Measurements from ENCODE around the gene SYMPK. TPM values are rescaled to one million over a fixed set of nuclear protein-coding genes. Genes with fewer than 3 reads are reported as not detected.
"Not testable (repeated sequence)": the region's sequence is repeated elsewhere in the genome, so short reads cannot be mapped to it uniquely, and the experiment has no call there.

The SYMPK gene
- total RNA-seq, 1 experiment from 2014 or later = 33.0 TPM

- peak; percentile 92 for DNase-seq (ENCODE audit: low read depth)
Measured at GRCh38 chr19:45885556-45886426, 22.8 kb upstream of the SYMPK start, which contains the start of gene IRF2BP1. Gene IRF2BP1, minus strand, starts transcription at chr19:45886141. Its CDS starts 367 bp downstream, at chr19:45885774.

GRCh38 chr19:45884682-45885555, 22.0 kb upstream of the SYMPK start:
- DNase-seq (ENCODE audit: low read depth) = no peak

- DNase-seq (ENCODE audit: low read depth) = no peak
Measured at GRCh38 chr19:45883881-45884681, 21.1 kb upstream of the SYMPK start.

GRCh38 chr19:45883586-45883880, 20.6 kb upstream of the SYMPK start:
- DNase-seq (ENCODE audit: low read depth) = no peak

- peak; percentile 55 for DNase-seq (ENCODE audit: low read depth)
Measured at GRCh38 chr19:45882652-45883585, 20.0 kb upstream of the SYMPK start.

- DNase-seq (ENCODE audit: low read depth) = no peak
Measured at GRCh38 chr19:45881909-45882528, 19.1 kb upstream of the SYMPK start.

GRCh38 chr19:45881082-45881908, 18.3 kb upstream of the SYMPK start:
- no peak for DNase-seq (ENCODE audit: low read depth)

GRCh38 chr19:45879971-45880370, 17.0 kb upstream of the SYMPK start:
- DNase-seq (ENCODE audit: low read depth) = no peak

GRCh38 chr19:45879055-45879454, 16.1 kb upstream of the SYMPK start:
- DNase-seq (ENCODE audit: low read depth) = no peak

- DNase-seq (ENCODE audit: low read depth) = no peak
Measured at GRCh38 chr19:45878043-45878794, 15.3 kb upstream of the SYMPK start.

- peak; percentile 48 for DNase-seq (ENCODE audit: low read depth)
Measured at GRCh38 chr19:45876411-45877197, 13.7 kb upstream of the SYMPK start.

- no peak for DNase-seq (ENCODE audit: low read depth)
Measured at GRCh38 chr19:45876161-45876410, 13.1 kb upstream of the SYMPK start.

- no peak for DNase-seq (ENCODE audit: low read depth)
Measured at GRCh38 chr19:45874620-45874966, 11.6 kb upstream of the SYMPK start.

GRCh38 chr19:45873219-45873772, 10.3 kb upstream of the SYMPK start:
- DNase-seq (ENCODE audit: low read depth) = no peak

- no peak for DNase-seq (ENCODE audit: low read depth)
Measured at GRCh38 chr19:45872095-45872919, 9.4 kb upstream of the SYMPK start.

- DNase-seq (ENCODE audit: low read depth) = no peak
Measured at GRCh38 chr19:45870798-45871197, 7.9 kb upstream of the SYMPK start.

GRCh38 chr19:45867241-45867640, 4.3 kb upstream of the SYMPK start:
- not testable (repeated sequence) for DNase-seq (ENCODE audit: low read depth)

Measured in RPMI7951 (cell line).